A673 (cell line): ENCODE measurements around the gene YJEFN3. TPM values are rescaled to one million over a fixed set of nuclear protein-coding genes. Genes with fewer than 3 reads are reported as not detected.

ENCODE experiments used
- BruUV-seq: library from RNA; stranded (reverse); fragments of 400-500 nt; replicated peaks from 2 replicates; lab custom pipeline; 2021; lab: Mats Ljungman, UMichigan
- CTCF ChIA-PET: fragments of 300-600 bp; sonication (Branson Sonifier 250); formaldehyde crosslinking; loops from one replicate; lab custom pipeline; 2022; ENCODE audit warnings: antibody characterized with exemption; lab: Charles Lee
- POLR2A ChIA-PET: fragments of 300-600 bp; sonication (Branson Sonifier 250); formaldehyde crosslinking; loops from one replicate; lab custom pipeline; 2022; ENCODE audit warnings: antibody characterized with exemption; ENCODE audit not compliant: low non-redundant PET; lab: Charles Lee
- DNase-seq: peaks from one replicate; pipeline ENCODE4 v3.0.0-alpha.2; 2015; ENCODE audit warnings: low spot score
- H3K27ac ChIP-seq: fragments of 200-600 bp; sonication (generic); 2 replicates; pipeline ENCODE4 v1.5.1; 2016; ENCODE audit warnings: mixed run types, low read depth, mild to moderate bottlenecking, mixed read lengths, antibody characterized with exemption, low read length; ENCODE audit not compliant: poor library complexity, severe bottlenecking
- H3K27me3 ChIP-seq: fragments of 200-600 bp; sonication (generic); replicated peaks from 2 replicates; pipeline ENCODE4 v1.6.1; 2017; ENCODE audit warnings: mixed run types, low read depth, mild to moderate bottlenecking, mixed read lengths, antibody characterized with exemption, low read length; ENCODE audit not compliant: insufficient read depth, poor library complexity
- H3K36me3 ChIP-seq: fragments of 200-600 bp; sonication (generic); 2 replicates; pipeline ENCODE4 v1.6.1; 2016; ENCODE audit warnings: mixed run types, mild to moderate bottlenecking, mixed read lengths, antibody characterized with exemption, low read length; ENCODE audit not compliant: insufficient read depth, poor library complexity, severe bottlenecking
- H3K4me1 ChIP-seq: fragments of 200-600 bp; sonication (generic); 2 replicates; pipeline ENCODE4 v1.6.1; 2017; ENCODE audit warnings: mixed run types, mild to moderate bottlenecking, mixed read lengths, antibody characterized with exemption, low read length; ENCODE audit not compliant: insufficient read depth, poor library complexity, severe bottlenecking
- H3K4me3 ChIP-seq: fragments of 200-600 bp; sonication (generic); 2 replicates; pipeline ENCODE4 v1.5.1; 2016; ENCODE audit warnings: low read depth, mixed run types, mild to moderate bottlenecking, mixed read lengths, low read length; ENCODE audit not compliant: poor library complexity, severe bottlenecking
- H3K9me3 ChIP-seq: fragments of 200-600 bp; sonication (generic); 2 replicates; pipeline ENCODE4 v1.6.1; 2016; ENCODE audit warnings: mixed run types, low read depth, mild to moderate bottlenecking, mixed read lengths, antibody characterized with exemption, low read length; ENCODE audit not compliant: poor library complexity, severe bottlenecking
- CTCF ChIP-seq: fragments of 300-800, 200-600 bp; sonication (generic); conservative IDR thresholded peaks from 2 replicates; pipeline ENCODE4 v1.5.1; 2017; ENCODE audit warnings: low read depth, mild to moderate bottlenecking, antibody characterized with exemption, low read length, moderate library complexity, mixed read lengths
- EZH2 ChIP-seq: fragments of 200-600 bp; sonication (generic); IDR thresholded peaks from 2 replicates; pipeline ENCODE4 v1.6.1; 2017; ENCODE audit warnings: borderline replicate concordance, low read depth, mild to moderate bottlenecking, mixed read lengths, antibody characterized with exemption, low read length; ENCODE audit not compliant: poor library complexity, severe bottlenecking
- intact Hi-C: fragments of 100-400 bp; cut with micrococcal nuclease; formaldehyde crosslinking; loops from one replicate; pipeline ENCODE4 v1.10.0; 2022; ENCODE audit not compliant: unreplicated experiment
- total RNA-seq: library from RNA; stranded (reverse); gene quantifications from 2 replicates; pipeline ENCODE4 v1.2.3, GENCODE V29; 2021

YJEFN3 gene
- total RNA-seq, 1 experiment from 2014 or later, result 8.6 TPM

DNA sequence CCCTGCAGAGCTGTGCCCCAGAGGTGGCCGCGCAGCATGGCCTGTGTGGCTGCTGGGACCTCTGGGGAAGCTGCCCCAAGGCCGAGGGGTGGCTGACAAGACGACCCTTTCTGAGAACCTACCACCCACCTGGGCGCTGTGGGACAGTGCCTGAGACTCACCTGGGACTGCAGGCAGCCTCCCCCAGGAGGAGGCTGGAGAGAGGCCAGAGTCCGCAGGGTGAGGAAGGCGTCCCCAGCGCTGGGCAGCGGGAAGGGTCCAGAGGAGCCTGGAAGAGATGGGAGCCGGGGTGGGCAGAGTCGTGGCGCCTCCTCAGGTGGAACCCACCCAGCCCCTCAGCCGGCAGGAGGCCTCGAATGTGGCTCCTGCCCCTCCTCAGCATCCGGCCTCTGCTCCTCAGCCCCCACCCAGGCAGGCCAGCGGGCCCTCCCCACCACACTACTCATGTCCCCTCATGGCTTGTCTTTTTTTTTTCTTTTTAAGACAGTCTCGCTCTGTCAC, 34.7 kb downstream of the YJEFN3 start:
- H3K9me3 ChIP-seq, result no peaks in the 10 kb centered on the region
- H3K27ac ChIP-seq, result no peak overlapping the region
- no peaks in the 10 kb centered on the region for H3K27me3 ChIP-seq
- POLR2A ChIA-PET, result no interaction called here
- intact Hi-C loops, result no loop called here
- BruUV-seq, result no TSS peak
- no peaks in the 10 kb centered on the region for H3K36me3 ChIP-seq
- CTCF ChIA-PET, result no interaction called here
- no peak overlapping the region for H3K4me3 ChIP-seq
- DNase-seq, result no peak
- TF ChIP-seq EZH2 (no peak), CTCF (no peak)
- no peaks in the 10 kb centered on the region for H3K4me1 ChIP-seq

GRCh38 chr19:19566306-19566705, 37.6 kb downstream of the YJEFN3 start:
- Histone ChIP-seq H3K27me3 (no peaks in the 10 kb centered on the region), H3K4me3 (no peak overlapping the region), H3K4me1 (no peaks in the 10 kb centered on the region), H3K27ac (no peak overlapping the region), H3K36me3 (no peaks in the 10 kb centered on the region), H3K9me3 (no peaks in the 10 kb centered on the region)
- no peak for TF ChIP-seq CTCF
- no peak for TF ChIP-seq EZH2
- intact Hi-C loops, result no loop called here
- ChIA-PET POLR2A (no interaction called here), CTCF (no interaction called here)
- no peak for DNase-seq
- no TSS peak for BruUV-seq

- no TSS peak for BruUV-seq
- Histone ChIP-seq H3K9me3 (no peaks in the 10 kb centered on the region), H3K27me3 (no peaks in the 10 kb centered on the region), H3K4me1 (no peaks in the 10 kb centered on the region), H3K27ac (no peak overlapping the region), H3K4me3 (no peak overlapping the region), H3K36me3 (no peaks in the 10 kb centered on the region)
- POLR2A ChIA-PET, result no interaction called here
- CTCF ChIA-PET, result no interaction called here
- TF ChIP-seq EZH2, result no peak
- no peak for TF ChIP-seq CTCF
- intact Hi-C loops, result no loop called here
- no peak for DNase-seq
Measured at GRCh38 chr19:19567391-19567790, 38.7 kb downstream of the YJEFN3 start.
